Panc1 (cell line): ENCODE measurements around the gene KLHL42. TPM values are rescaled to one million over a fixed set of nuclear protein-coding genes. Genes with fewer than 3 reads are reported as not detected.

Source experiments
- ATAC-seq: fragments of 200-7000 bp; cut with Tn5 transposase; 2 replicates; pipeline ENCODE4 v1.9.1; 2020; ENCODE audit warnings: mild to moderate bottlenecking, moderate library complexity
- BruUV-seq: library from RNA; stranded (reverse); fragments of 400-500 nt; replicated peaks from 2 replicates; lab custom pipeline; 2021; lab: Mats Ljungman, UMichigan
- CTCF ChIA-PET: fragments of 300-600 bp; sonication (Branson Sonifier 250); formaldehyde crosslinking; loops from one replicate; lab custom pipeline; 2022; ENCODE audit warnings: antibody characterized with exemption; lab: Charles Lee
- POLR2A ChIA-PET: fragments of 300-600 bp; sonication (Branson Sonifier 250); formaldehyde crosslinking; loops from one replicate; lab custom pipeline; 2022; ENCODE audit warnings: antibody characterized with exemption; lab: Charles Lee
- DNase-seq: peaks from one replicate; pipeline ENCODE4 v3.0.0-alpha.2; 2010; ENCODE audit warnings: low read depth, low spot score
- H3K27ac ChIP-seq: 2 replicates; pipeline ENCODE4 v1.5.1; 2011; ENCODE audit warnings: mild to moderate bottlenecking, low read length, inconsistent platforms
- H3K27me3 ChIP-seq: fragments of 200-500 bp; sonication (Bioruptor generic); 2 replicates; pipeline ENCODE4 v1.6.0; 2014; ENCODE audit warnings: low read length, inconsistent platforms; ENCODE audit not compliant: control insufficient read depth, insufficient read depth
- H3K36me3 ChIP-seq: fragments of 200-500 bp; sonication (Bioruptor generic); 2 replicates; pipeline ENCODE4 v1.5.1; 2014; ENCODE audit warnings: inconsistent platforms, mild to moderate bottlenecking, low read length, moderate library complexity; ENCODE audit not compliant: control insufficient read depth, insufficient read depth
- H3K4me1 ChIP-seq: 2 replicates; pipeline ENCODE4 v1.5.1; 2011; ENCODE audit warnings: inconsistent platforms, mild to moderate bottlenecking, low read length, moderate library complexity; ENCODE audit not compliant: control insufficient read depth, insufficient read depth
- H3K4me3 ChIP-seq, 2 experiments: 2 replicates each; pipeline ENCODE4 v1.5.1; 2011 to 2012; ENCODE audit warnings: low read depth in 2 of 2, low read length in 2 of 2, mild to moderate bottlenecking in 2 of 2, inconsistent platforms in 1 of 2, moderate library complexity in 1 of 2
- H3K9me3 ChIP-seq: fragments of 200-500 bp; sonication (Bioruptor generic); 2 replicates; pipeline ENCODE4 v1.5.1; 2014; ENCODE audit warnings: low read depth, mild to moderate bottlenecking, inconsistent platforms, low read length, moderate library complexity; ENCODE audit not compliant: control insufficient read depth, insufficient read depth
- SIN3A ChIP-seq: IDR thresholded peaks from 2 replicates; pipeline ENCODE4 v1.6.1; 2012; ENCODE audit warnings: low read depth, mild to moderate bottlenecking, low read length, moderate library complexity, borderline replicate concordance; ENCODE audit not compliant: insufficient read depth
- TCF7L2 ChIP-seq: IDR thresholded peaks from 2 replicates; pipeline ENCODE4 v1.6.1; 2011; ENCODE audit warnings: mild to moderate bottlenecking, low read depth, low read length, inconsistent platforms
- in situ Hi-C: cut with HindIII; loops from 2 replicates; pipeline ENCODE4 v1.10.0; 2016; ENCODE audit warnings: low sequenced_read_pairs, low pct_unique_long_range_greater_than_20kb
- intact Hi-C: fragments of 100-400 bp; cut with micrococcal nuclease; formaldehyde crosslinking; loops from one replicate; pipeline ENCODE4 v1.10.0; 2022; ENCODE audit not compliant: unreplicated experiment
- total RNA-seq: library from RNA; stranded (reverse); gene quantifications from one replicate; pipeline ENCODE4 v1.2.1, GENCODE V29; 2021; ENCODE audit not compliant: unreplicated experiment
- TF ChIP-seq, protein P1 (sequence below), 2 experiments: IDR thresholded peaks; 2 replicates each; pipeline ENCODE4 v1.6.1; 2011 to 2012; ENCODE audit warnings: low read depth in 2 of 2, control low read depth in 1 of 2, low read length in 1 of 2, mild to moderate bottlenecking in 1 of 2, moderate library complexity in 1 of 2; ENCODE audit not compliant: insufficient read depth in 1 of 2
- TF ChIP-seq, protein P2 (sequence below): fragments of 450-650 bp; IDR thresholded peaks from 2 replicates; pipeline ENCODE4 v1.5.1; 2017; ENCODE audit warnings: mild to moderate bottlenecking

KLHL42 gene
- total RNA-seq, 1 experiment from 2014 or later = 35.2 TPM

DNA sequence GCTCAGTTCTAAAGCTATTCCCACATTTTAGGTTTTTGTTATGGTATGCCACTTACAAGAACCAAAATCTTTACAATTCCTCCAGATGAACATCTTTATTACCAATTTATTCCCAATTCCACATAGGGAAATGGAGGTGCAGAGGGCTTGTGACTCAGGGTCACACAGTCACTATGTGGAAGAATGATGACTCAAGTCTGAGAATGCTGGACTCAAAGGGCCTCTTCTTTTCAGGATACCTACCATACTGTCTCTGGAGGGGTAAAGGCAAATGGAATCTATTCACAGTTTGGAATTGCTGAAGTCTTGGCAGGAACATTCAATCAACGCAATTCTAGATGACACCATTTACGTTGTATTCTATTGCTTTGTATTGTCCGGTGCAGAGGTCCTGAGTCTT is 48.2 kb downstream of the KLHL42 start:
- TF ChIP-seq, protein P1, sequence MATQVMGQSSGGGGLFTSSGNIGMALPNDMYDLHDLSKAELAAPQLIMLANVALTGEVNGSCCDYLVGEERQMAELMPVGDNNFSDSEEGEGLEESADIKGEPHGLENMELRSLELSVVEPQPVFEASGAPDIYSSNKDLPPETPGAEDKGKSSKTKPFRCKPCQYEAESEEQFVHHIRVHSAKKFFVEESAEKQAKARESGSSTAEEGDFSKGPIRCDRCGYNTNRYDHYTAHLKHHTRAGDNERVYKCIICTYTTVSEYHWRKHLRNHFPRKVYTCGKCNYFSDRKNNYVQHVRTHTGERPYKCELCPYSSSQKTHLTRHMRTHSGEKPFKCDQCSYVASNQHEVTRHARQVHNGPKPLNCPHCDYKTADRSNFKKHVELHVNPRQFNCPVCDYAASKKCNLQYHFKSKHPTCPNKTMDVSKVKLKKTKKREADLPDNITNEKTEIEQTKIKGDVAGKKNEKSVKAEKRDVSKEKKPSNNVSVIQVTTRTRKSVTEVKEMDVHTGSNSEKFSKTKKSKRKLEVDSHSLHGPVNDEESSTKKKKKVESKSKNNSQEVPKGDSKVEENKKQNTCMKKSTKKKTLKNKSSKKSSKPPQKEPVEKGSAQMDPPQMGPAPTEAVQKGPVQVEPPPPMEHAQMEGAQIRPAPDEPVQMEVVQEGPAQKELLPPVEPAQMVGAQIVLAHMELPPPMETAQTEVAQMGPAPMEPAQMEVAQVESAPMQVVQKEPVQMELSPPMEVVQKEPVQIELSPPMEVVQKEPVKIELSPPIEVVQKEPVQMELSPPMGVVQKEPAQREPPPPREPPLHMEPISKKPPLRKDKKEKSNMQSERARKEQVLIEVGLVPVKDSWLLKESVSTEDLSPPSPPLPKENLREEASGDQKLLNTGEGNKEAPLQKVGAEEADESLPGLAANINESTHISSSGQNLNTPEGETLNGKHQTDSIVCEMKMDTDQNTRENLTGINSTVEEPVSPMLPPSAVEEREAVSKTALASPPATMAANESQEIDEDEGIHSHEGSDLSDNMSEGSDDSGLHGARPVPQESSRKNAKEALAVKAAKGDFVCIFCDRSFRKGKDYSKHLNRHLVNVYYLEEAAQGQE (IDR thresholded peaks at IDR 0.05; ENCODE audit: insufficient read depth in 1 of 2, low read depth in 2 of 2, low read length in 1 of 2) = no peak
- TF ChIP-seq, protein P2, sequence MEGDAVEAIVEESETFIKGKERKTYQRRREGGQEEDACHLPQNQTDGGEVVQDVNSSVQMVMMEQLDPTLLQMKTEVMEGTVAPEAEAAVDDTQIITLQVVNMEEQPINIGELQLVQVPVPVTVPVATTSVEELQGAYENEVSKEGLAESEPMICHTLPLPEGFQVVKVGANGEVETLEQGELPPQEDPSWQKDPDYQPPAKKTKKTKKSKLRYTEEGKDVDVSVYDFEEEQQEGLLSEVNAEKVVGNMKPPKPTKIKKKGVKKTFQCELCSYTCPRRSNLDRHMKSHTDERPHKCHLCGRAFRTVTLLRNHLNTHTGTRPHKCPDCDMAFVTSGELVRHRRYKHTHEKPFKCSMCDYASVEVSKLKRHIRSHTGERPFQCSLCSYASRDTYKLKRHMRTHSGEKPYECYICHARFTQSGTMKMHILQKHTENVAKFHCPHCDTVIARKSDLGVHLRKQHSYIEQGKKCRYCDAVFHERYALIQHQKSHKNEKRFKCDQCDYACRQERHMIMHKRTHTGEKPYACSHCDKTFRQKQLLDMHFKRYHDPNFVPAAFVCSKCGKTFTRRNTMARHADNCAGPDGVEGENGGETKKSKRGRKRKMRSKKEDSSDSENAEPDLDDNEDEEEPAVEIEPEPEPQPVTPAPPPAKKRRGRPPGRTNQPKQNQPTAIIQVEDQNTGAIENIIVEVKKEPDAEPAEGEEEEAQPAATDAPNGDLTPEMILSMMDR = no peak; the same call in 1 of the 2 replicates
- TF ChIP-seq TCF7L2 = no peak
- H3K4me1 ChIP-seq = no peaks in the 10 kb centered on the region
- ATAC-seq = 0 out of 2 replicates have a peak, but pooled peaks have one; percentile 19
- H3K27ac ChIP-seq = no peak overlapping the region
- no peaks in the 10 kb centered on the region for H3K27me3 ChIP-seq
- no peaks in the 10 kb centered on the region for H3K36me3 ChIP-seq
- DNase-seq = no peak
- POLR2A ChIA-PET = no interaction called here
- CTCF ChIA-PET = no interaction called here
- in situ Hi-C loops (no loop called here), intact Hi-C loops (no loop called here)
- BruUV-seq = no TSS peak
- no peaks in the 10 kb centered on the region for H3K9me3 ChIP-seq
- H3K4me3 ChIP-seq = no peak overlapping the region

DNA sequence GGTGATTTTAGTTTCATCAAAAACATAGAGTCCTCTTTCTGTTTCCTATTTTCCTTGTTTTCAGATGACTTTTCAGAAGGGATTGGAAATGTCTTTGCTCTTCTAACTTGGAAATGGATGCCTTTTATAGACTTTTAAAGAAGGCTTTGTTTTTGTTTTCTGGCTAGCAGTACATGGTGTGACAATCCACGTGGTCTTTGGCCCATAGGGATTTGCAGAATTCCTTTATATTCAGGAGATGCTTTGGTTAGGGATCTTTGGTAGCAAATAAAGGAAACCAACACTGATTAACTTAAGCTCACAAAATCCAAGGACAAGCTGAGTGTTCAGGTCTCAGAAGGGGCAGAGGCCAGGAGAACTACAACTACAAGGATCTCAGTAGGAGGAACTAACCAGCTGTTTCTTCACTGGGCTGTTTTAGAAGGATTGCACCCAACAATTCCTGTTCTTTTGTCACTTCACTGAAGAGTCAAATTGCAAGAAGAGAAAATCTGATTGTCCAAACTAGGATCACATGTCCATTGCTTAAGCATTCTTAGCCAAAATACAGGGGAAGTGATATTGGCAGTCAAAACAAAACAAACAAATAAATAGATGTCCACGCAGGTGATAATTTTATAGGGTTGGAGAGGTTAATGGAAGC is 58.6 kb downstream of the KLHL42 start:
- Histone ChIP-seq H3K27ac (no peak overlapping the region), H3K27me3 (no peaks in the 10 kb centered on the region), H3K9me3 (peaks cover 5% of the 10 kb centered on the region; the same call in 1 of the 2 replicates), H3K4me1 (no peaks in the 10 kb centered on the region), H3K4me3 (no peak overlapping the region), H3K36me3 (no peaks in the 10 kb centered on the region)
- ATAC-seq = no peak
- TF ChIP-seq, protein P2 = no peak
- TF ChIP-seq SIN3A = no peak
- DNase-seq = no peak
- POLR2A ChIA-PET = no interaction called here
- intact Hi-C loops (no loop called here), in situ Hi-C loops (no loop called here)
- no TSS peak for BruUV-seq
- CTCF ChIA-PET = no interaction called here
